BLaER1 (cell line): ENCODE results near the gene SAMD14.

Source experiments
- H3K27ac ChIP-seq: shearing (Covaris generic); formaldehyde crosslinking; 2 replicates; pipeline ENCODE4 v1.8.1; 2022
- H3K27me3 ChIP-seq: shearing (Covaris generic); formaldehyde crosslinking; 2 replicates; pipeline ENCODE4 v1.8.1; 2022
- H3K36me3 ChIP-seq: shearing (Covaris generic); formaldehyde crosslinking; 2 replicates; pipeline ENCODE4 v1.8.1; 2022
- H3K4me1 ChIP-seq: shearing (Covaris generic); formaldehyde crosslinking; 2 replicates; pipeline ENCODE4 v1.8.1; 2022
- H3K4me2 ChIP-seq: shearing (Covaris generic); formaldehyde crosslinking; 2 replicates; pipeline ENCODE4 v1.8.1; 2022
- H3K4me3 ChIP-seq: shearing (Covaris generic); formaldehyde crosslinking; 2 replicates; pipeline ENCODE4 v1.8.1; 2022
- H3K9ac ChIP-seq: shearing (Covaris generic); formaldehyde crosslinking; 2 replicates; pipeline ENCODE4 v1.8.1; 2022
- H3K9me3 ChIP-seq: shearing (Covaris generic); formaldehyde crosslinking; 2 replicates; pipeline ENCODE4 v1.8.1; 2022
- H4K20me1 ChIP-seq: shearing (Covaris generic); formaldehyde crosslinking; 2 replicates; pipeline ENCODE4 v1.8.1; 2022
- Cebpa-rat ChIP-seq: shearing (Covaris generic); IDR thresholded peaks from 2 replicates; pipeline ENCODE4 v1.8.1; 2022

Gene SAMD14

GRCh38 chr17:50097455-50097854 lies 32.5 kb downstream of the SAMD14 start:
- Histone ChIP-seq H3K9me3 (no peaks in the 10 kb centered on the region), H4K20me1 (peaks cover 7% of the 10 kb centered on the region), H3K4me2 (no peak overlapping the region), H3K27me3 (no peaks in the 10 kb centered on the region), H3K36me3 (peaks cover 41% of the 10 kb centered on the region), H3K9ac (0 out of 2 replicates have a peak overlapping the region, but pooled peaks have one; percentile 3), H3K27ac (no peak overlapping the region), H3K4me1 (peaks cover 23% of the 10 kb centered on the region), H3K4me3 (no peak overlapping the region)
- no peak for TF ChIP-seq Cebpa-rat

GRCh38 chr17:50096758-50097157 lies 33.2 kb downstream of the SAMD14 start:
- Histone ChIP-seq H3K9ac (peak overlapping the region; percentile 78; the same call in 1 of the 2 replicates), H3K4me2 (peak overlapping the region; percentile 99), H3K4me1 (peaks cover 17% of the 10 kb centered on the region), H3K4me3 (no peak overlapping the region; the same call in 1 of the 2 replicates), H3K27ac (no peak overlapping the region), H3K36me3 (peaks cover 41% of the 10 kb centered on the region), H4K20me1 (peaks cover 7% of the 10 kb centered on the region), H3K27me3 (no peaks in the 10 kb centered on the region), H3K9me3 (no peaks in the 10 kb centered on the region)
- no peak for TF ChIP-seq Cebpa-rat

GRCh38 chr17:50096092-50096491 lies 33.9 kb downstream of the SAMD14 start:
- H3K36me3 ChIP-seq = peaks cover 37% of the 10 kb centered on the region
- peak overlapping the region; percentile 78 for H3K9ac ChIP-seq
- peak overlapping the region; percentile 79 for H3K4me3 ChIP-seq
- H3K27me3 ChIP-seq = no peaks in the 10 kb centered on the region
- peak overlapping the region; percentile 99 for H3K4me2 ChIP-seq
- H3K27ac ChIP-seq = peak overlapping the region; percentile 78
- H4K20me1 ChIP-seq = peaks cover 7% of the 10 kb centered on the region
- no peak for TF ChIP-seq Cebpa-rat
- peaks cover 17% of the 10 kb centered on the region for H3K4me1 ChIP-seq
- H3K9me3 ChIP-seq = no peaks in the 10 kb centered on the region

GRCh38 chr17:50095626-50096037 lies 34.3 kb downstream of the SAMD14 start:
- TF ChIP-seq Cebpa-rat = no peak
- Histone ChIP-seq H3K4me2 (peak overlapping the region; percentile 99), H3K27me3 (no peaks in the 10 kb centered on the region), H3K4me1 (peaks cover 17% of the 10 kb centered on the region), H3K9me3 (no peaks in the 10 kb centered on the region), H3K27ac (peak overlapping the region; percentile 78), H3K4me3 (peak overlapping the region; percentile 79), H3K36me3 (peaks cover 33% of the 10 kb centered on the region), H4K20me1 (peaks cover 7% of the 10 kb centered on the region), H3K9ac (peak overlapping the region; percentile 78)

- Histone ChIP-seq H3K4me3 (peak within 1 kb of the TSS; percentile 79), H3K9ac (peak within 1 kb of the TSS; percentile 78)
- no peak for TF ChIP-seq Cebpa-rat
Measured at GRCh38 chr17:50094753-50095619, 35.0 kb downstream of the SAMD14 start, which contains the start of gene PDK2. PDK2 (plus strand) TSS chr17:50095351; CDS start chr17:50095436, 85 bp downstream.

GRCh38 chr17:50094243-50094752 lies 35.7 kb downstream of the SAMD14 start:
- Histone ChIP-seq H3K27me3 (no peaks in the 10 kb centered on the region), H3K4me1 (peaks cover 17% of the 10 kb centered on the region), H3K9ac (peak overlapping the region; percentile 65; the same call in 1 of the 2 replicates), H3K27ac (no peak overlapping the region), H3K4me3 (peak overlapping the region; percentile 79), H3K36me3 (peaks cover 22% of the 10 kb centered on the region), H3K4me2 (peak overlapping the region; percentile 99), H3K9me3 (no peaks in the 10 kb centered on the region), H4K20me1 (peaks cover 7% of the 10 kb centered on the region)
- no peak for TF ChIP-seq Cebpa-rat

More at GRCh38 chr17:50094753-50095619, 35.0 kb downstream of the SAMD14 start, which contains the start of gene PDK2:
- peak within 1 kb of the TSS; percentile 78 for H3K27ac ChIP-seq
- H3K9me3 ChIP-seq = no peaks in the 10 kb centered on the region
- H4K20me1 ChIP-seq = peaks cover 7% of the 10 kb centered on the region
- H3K4me2 ChIP-seq = peak within 1 kb of the TSS; percentile 99
- H3K27me3 ChIP-seq = no peaks in the 10 kb centered on the region
- peaks cover 17% of the 10 kb centered on the region for H3K4me1 ChIP-seq
- H3K36me3 ChIP-seq = peaks cover 27% of the 10 kb centered on the region

- peak overlapping the region; percentile 99; the same call in 1 of the 2 replicates for H3K4me2 ChIP-seq
- H3K27me3 ChIP-seq = no peaks in the 10 kb centered on the region
- peaks cover 17% of the 10 kb centered on the region for H3K4me1 ChIP-seq
- peaks cover 7% of the 10 kb centered on the region for H4K20me1 ChIP-seq
- H3K4me3 ChIP-seq = no peak overlapping the region
- H3K27ac ChIP-seq = no peak overlapping the region
- no peak overlapping the region for H3K9ac ChIP-seq
- peaks cover 17% of the 10 kb centered on the region for H3K36me3 ChIP-seq
- no peak for TF ChIP-seq Cebpa-rat
- H3K9me3 ChIP-seq = no peaks in the 10 kb centered on the region
Measured at GRCh38 chr17:50093807-50094206, 36.2 kb downstream of the SAMD14 start.

- H3K27ac ChIP-seq = no peak overlapping the region
- peaks cover 17% of the 10 kb centered on the region for H3K4me1 ChIP-seq
- H3K9me3 ChIP-seq = no peaks in the 10 kb centered on the region
- peaks cover 7% of the 10 kb centered on the region for H4K20me1 ChIP-seq
- TF ChIP-seq Cebpa-rat = no peak
- H3K4me3 ChIP-seq = no peak overlapping the region
- no peak overlapping the region for H3K4me2 ChIP-seq
- H3K9ac ChIP-seq = no peak overlapping the region
- H3K36me3 ChIP-seq = peaks cover 12% of the 10 kb centered on the region
- H3K27me3 ChIP-seq = no peaks in the 10 kb centered on the region
Measured at GRCh38 chr17:50093246-50093645, 36.7 kb downstream of the SAMD14 start.

GRCh38 chr17:50091918-50092285 lies 38.1 kb downstream of the SAMD14 start:
- no peak overlapping the region for H3K27ac ChIP-seq
- no peak overlapping the region for H3K9ac ChIP-seq
- H3K4me3 ChIP-seq = no peak overlapping the region
- H4K20me1 ChIP-seq = peaks cover 7% of the 10 kb centered on the region
- H3K36me3 ChIP-seq = no peaks in the 10 kb centered on the region
- peaks cover 17% of the 10 kb centered on the region for H3K4me1 ChIP-seq
- H3K9me3 ChIP-seq = no peaks in the 10 kb centered on the region
- no peak overlapping the region for H3K4me2 ChIP-seq
- TF ChIP-seq Cebpa-rat = no peak
- H3K27me3 ChIP-seq = no peaks in the 10 kb centered on the region
